GM18907 (cell line): ENCODE data around the gene COL20A1.
"Not testable (repeated sequence)": the region's sequence is repeated elsewhere in the genome, so short reads cannot be mapped to it uniquely, and the experiment has no call there.

Source experiments
- ATAC-seq: cut with Tn5 transposase; IDR thresholded peaks from one replicate; pipeline ENCODE4 v1.9.1; 2021; ENCODE audit warnings: mild to moderate bottlenecking, moderate library complexity; ENCODE audit not compliant: unreplicated experiment

Gene COL20A1

DNA sequence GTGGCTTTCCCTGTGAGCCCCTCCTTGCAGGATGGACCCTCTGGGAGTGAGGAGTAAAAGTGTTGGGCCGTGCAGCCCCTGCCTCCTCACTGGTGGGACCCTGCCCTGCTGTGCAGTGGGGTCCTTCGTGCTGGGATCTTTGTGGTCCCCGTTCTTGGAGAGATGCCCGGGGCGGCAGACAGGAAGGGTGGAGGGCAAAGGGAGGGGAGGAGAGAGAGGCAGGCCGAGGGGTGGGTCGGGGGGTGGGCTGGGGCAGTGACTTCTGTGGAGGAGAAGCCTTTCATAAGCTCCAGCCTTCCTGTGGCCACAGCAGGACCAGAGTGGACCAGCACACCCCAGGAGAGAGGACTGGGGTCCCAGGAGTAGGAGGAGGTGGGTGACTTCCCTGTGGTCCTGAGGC, at the start of gene COL20A1:
COL20A1 (plus strand) TSS at position 283 of the 400 bp plus-strand sequence. CDS start 1,922 bp downstream, outside the sequence.
- ATAC-seq, result no peak

DNA sequence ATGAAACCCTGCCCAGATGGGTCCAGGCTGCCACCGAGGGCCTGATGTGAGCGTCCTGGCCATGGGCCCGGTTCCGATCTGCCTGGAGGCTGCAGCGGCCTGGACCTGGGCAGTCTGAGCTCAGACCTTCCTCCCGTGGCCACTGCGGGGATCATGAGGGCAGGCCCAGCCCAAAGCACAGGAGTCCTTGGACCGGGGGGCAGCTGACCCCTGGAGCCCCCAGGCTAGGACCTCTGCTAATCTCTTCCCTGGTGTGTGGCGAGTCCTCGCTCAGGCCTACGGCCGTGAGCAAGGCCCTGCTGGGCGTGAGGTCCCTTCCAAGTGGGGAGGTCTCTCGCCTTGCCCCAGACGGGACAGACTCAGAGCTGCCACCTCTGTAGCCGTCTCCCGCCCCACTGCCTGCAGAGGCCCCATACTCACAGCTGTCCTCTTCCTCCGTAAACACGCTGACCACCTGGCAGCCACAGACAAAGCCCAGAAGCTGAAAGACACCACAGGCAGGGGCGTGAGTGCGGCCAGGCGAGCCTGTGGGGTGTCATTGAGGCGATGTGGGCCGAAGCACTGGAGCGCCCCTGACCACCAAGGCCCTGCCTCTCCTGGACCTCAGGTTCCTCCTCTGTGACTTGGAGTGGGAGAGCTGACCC, 49.3 kb upstream of the COL20A1 start:
- no peak for ATAC-seq

DNA sequence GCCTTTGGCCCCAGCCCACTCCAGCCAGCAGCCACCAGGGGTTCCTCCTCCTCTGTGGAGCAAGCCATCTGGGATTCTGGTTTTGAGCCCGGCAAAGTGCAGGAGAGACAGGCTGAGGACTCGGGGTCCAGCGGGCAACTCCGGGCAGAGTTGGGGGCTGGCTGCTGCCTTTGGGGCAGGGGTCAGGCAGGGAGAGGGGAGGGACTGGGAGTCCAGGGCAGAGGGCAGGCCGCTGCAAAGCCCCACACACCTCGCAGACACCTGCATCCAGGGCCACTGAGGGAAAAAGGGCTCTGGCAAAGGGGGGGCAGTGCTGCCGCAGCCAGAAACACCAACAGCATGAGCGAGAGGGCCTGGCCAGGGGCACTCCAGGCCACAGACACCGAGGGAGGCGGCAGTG, 48.5 kb upstream of the COL20A1 start:
- ATAC-seq, result no peak

DNA sequence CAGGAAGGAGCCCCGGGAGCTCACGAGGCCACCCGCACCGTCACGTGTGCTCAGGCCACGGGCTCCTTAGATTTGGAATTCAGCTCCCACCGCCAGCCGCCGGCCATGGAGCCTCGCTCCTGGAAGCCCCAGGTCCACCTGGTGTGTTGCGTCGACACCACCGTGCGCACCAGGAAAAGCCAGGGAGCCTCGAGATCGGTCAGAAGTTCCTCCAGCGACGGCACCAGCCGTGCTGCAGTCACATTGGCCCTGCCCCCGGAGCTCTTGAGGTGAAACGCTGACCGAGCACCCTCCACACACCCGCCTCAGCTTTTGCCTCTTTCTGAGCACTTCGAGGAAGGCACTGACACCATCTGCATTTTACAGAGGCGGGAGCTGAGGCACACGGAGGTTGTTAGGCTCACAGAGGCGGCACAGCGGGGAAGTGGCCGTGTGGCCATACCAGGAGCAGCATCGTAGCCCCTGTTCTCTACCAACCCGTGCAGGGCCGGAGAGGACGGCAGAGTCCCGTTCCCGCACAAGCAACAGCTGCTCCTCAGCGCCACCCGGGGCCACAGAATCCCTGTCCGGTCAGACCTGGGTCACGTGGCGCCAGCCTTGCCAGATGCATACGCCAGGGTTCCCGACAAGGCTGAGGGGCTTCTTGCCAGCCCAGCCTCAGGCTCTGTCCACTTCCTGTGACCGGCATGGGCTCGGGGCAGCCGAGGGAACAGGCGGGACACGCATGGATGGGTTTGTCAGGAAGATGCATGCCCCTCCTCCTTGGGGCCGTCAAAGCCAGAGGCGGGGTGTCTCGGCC, 46.3 kb upstream of the COL20A1 start:
- no peak for ATAC-seq

DNA sequence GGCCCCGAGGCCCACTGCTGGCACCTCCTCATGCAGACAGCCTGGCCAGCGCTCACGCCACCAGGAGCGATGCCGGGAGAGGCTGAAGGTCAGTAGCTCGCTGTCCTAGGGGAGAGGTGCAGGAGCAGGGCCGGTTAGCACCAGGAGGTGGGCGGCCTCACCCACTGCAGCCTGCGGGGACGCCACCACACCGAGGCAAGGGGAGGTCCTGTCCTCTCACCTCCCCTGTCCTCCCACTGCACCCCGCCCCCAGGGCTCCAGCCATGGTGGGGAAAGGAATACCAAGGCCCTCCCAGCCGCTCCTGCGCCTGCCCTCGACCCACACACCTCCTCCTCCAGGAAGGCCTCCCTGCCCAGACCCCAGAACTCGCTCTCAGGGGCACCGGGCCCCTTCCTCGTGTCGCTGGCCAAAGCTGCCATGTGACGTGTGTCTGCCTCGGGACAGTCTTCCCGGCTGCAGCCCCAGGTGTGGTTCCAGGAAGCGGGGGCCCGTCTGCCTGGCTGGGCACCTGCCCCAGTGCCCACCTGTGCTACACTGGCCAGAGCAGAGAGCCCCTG, 45.2 kb upstream of the COL20A1 start:
- no peak for ATAC-seq

DNA sequence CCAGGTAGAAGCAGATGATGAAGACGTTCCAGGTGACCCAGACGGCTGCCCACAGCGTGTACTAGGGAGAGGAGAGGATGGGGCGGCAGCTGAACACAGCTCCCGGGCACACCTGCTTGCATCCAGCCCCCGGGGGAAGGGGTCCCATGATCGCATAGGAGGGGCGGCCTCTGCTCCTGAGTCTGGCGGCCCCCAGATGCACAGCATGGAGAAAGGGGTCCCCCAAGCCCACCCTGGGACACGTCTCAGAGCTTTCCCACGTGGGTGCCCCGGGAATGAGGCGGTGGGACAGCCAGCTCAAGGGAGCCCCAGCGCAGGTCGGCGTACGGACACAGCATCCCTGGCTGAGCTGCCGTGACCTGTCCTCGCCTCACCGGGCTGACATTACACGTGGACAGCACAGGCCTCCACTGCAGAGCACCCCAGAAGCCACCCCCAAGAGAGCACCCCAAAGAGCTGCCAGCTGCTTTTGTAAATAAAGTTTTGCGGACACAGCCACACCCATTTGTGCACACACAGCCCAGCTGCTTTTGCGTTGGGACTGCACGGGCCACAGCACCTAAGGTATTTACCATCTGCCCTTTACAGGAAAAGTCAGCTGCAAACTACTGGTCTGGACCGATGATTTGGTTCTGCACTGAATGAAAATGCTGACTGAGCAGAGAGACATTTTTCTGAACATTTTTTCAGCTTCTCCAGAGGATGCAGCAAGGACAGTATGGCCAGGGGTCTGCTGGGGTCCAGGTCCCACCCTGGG, 44.0 kb upstream of the COL20A1 start:
- ATAC-seq, result no peak

DNA sequence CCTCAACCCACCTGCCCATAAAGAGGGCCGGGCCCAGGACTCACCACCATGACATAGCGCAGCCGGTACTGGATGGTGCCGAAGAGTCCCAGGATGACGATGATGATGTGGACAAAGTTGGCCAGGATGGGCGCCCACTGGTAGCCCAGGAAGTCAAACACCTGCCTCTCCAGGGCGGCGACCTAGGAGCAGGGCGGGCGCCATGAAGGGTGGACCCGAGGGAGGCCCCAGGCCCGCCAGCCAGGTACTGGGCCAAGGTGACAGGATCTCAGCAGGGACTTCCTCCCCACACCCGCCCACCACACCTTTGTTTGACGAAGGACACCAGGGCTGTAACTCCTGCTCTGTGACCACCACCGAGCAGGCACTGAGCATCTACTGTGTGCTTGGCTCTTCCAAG, 43.1 kb upstream of the COL20A1 start:
- ATAC-seq, result no peak

DNA sequence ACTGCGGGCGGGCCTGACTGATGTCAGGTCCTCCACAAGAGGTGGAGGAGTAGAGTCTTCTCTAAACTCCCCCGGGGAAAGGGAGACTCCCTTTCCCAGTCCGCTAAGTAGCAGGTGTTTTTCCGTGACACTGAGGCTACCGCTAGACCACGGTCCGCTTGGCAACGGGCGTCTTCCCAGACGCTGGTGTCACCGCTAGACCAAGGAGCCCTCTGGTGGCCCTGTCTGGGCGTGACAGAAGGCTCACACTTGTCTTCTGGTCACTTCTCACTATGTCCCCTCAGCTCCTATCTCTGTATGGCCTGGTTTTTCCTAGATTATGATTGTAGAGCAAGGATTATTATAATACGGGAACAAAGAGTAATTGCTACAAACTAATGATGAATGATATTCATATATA, 41.6 kb upstream of the COL20A1 start:
- not testable (repeated sequence) for ATAC-seq

DNA sequence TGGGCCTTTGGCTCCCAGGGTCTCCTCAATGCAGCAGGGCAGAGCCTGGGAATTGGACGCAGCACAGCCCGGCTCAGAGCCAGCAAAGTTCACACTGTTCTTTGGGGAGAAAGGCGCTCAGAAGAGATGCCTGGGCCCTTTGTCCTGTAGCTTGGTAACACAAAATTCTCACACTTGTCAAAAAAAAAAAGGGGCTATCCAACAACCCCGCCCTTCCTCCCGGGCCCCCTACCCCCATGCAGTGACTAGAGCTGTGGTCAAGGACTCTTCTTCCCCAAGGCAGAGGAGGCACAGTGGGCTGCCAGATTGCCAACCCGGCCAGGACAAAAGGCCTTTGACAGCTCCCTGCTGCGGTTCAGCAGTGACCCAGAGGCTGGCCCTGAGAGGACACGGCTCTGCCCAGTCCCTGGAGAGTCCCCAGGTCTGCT, 40.7 kb upstream of the COL20A1 start:
- ATAC-seq, result no peak

DNA sequence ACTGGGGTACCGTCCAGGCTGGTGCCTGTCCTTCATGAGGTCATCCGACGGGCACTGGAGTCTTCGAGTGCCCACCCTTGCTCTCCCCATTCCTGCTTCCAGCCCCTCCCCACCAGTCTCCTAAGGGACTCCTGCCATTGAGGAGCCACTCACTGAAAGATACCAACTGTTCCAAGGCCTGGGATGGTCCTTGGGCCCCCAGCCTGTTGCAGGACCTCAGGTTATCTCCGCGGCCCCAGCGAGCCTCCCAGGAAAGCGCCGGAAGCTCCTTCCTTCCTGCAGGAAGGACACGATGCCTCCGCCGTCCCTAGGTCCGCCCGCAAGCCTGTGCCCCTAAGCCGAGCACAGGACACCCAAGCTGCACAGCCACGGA, 39.9 kb upstream of the COL20A1 start:
- no peak for ATAC-seq

DNA sequence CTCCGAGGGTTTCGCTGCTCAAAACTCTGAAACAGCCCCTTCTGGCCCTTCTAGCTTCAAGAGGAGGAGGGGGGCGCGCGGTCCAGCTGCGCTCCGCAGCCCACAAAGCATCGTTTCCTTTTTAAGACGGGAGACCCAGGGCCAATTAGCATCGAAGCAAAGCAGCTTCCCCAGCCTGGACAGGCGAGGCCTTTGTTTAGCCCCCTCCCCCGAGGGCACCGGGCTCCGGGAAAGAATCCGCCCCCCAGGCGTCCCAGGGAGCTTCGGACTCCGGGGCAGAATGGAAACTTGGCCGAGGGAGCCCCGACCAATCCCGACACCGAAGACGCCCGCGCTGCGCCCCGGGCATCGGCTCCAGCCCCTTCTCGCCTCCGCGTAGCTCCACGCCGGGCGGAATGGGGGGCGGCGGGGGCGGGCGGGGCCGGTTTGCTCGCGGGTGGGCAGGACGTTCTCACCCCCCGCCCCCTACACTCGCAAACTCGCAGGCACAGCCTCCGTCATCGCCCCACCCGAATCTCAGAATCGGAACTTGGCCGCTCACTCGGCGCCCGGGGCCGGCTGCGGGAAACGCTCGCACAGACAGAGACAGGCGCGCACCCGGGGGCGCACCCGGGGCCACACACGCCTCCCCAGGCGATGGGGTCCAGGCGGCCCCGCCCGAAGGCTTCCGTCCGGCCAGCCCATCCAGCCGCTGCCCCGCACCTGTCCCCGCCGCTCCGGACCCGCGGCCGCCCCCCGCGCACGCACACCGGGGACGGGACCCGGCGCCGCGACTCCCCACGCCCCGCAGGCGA, 39.4 kb upstream of the COL20A1 start:
- no peak for ATAC-seq

DNA sequence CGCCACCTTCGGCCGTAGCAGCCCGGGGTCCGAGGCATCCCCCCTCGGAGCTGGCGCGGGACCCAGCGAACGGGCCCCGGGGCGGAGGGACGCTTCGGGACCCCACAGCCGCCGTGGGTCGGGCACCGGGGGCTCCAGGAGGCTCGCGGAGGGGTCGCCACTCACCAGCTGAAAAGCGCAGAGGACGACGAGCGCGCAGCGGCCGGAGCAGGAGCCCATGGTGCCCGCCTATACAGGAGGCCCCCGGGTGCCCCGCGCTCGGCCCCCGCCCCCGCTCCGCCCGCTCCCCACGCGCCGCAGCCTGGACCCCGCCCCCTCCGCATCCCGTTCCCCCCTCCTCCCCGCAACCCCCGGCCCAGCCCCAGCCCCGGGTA, 38.8 kb upstream of the COL20A1 start, which contains the start of gene NKAIN4:
NKAIN4 (minus strand) TSS at position 232 of the 374 bp plus-strand sequence; CDS start at position 219, 13 bp downstream.
- ATAC-seq, result no peak

DNA sequence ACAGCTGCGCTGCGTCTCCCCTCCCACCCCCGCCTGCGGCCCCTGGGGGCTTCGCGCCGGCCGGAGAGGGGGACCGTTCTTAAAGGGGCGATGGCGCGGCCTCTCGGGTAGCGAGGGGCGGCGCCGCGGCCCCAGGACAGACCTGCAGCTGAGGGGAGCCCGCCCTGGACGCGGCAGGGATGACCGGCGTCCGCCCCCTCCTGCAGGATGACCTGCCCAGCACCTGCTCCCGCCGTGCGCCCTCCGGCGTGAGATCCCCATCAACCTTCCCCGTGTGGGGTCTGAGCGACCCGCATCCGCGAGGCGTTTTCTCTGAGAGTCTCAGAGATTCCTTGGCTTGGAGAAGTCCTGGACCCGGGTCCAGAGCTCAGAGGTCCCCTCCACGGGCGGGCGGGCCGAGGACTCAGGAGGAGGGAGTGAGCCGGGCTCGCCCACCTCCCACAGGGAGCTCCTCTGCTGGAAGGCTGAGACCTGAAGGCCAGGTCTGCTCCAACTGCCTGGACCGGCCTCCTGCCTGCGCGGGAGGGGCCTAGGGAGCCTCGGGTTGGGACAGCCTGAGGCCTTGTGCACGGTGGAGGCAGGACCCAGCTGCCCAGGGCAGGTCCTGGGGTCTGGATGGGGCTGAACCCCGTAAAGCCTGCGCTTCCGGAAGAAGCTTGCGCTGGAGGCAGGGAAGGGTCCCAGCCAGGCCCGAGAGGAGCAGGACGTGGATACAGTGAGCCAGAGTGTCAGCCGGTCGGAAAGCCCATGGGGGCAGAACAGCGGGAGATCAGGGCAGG, 38.2 kb upstream of the COL20A1 start:
- ATAC-seq, result no peak

DNA sequence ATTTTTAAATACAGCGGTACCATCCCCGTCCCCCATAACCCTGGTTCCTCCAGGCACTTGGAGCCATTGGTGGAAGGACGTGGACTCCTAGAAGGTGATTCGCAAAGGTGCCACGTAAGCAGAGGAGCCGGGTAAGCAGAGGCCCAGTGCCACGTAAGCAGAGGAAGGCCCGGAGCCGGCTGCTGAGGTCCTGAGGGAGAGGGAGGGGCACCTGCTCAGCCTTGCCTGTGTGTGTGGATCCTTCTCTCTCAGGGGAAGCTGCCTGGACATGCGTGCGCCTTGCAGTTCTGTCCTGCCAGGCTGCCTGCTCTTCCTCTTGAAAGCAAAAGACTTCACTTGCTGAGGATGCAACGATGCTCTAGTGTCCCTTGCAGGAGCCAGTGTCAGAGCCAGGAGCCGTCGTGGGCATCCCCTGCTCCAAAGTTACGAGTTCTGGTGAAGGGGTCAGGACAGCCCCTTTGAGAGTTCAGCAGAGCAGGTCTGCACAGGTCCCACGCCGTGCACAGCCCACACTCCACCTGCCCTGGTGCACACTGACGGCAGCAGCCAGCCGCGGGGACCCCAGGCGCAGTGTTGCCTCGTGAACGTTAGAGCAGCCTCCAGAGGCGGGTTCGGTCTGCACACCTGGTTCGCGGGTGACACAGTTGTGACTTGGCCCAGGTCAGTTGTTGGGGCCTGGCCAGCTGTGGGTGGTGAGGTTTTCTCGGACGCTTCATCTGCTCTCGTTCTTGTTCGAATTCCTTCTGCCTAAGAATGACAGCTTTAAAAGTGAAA, 36.9 kb upstream of the COL20A1 start:
- ATAC-seq, result no peak

DNA sequence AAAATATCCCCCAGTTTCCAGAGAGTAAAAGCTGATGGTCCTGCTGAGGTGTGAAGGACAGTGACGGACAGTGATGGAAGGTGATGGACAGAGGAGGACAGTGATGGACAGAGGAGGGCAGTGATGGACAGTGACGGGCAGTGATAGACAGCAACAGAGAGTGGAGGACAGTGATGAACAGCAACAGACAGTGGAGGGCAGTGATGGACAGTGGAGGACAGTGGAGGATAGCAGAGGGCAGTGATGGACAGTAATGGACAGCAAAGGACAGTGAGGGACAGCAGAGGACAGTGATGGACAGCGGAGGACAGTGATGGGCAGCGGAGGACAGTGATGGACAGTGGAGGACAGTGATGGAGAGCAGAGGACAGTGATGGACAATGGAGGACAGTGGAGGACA, 36.0 kb upstream of the COL20A1 start:
- ATAC-seq, result no peak

DNA sequence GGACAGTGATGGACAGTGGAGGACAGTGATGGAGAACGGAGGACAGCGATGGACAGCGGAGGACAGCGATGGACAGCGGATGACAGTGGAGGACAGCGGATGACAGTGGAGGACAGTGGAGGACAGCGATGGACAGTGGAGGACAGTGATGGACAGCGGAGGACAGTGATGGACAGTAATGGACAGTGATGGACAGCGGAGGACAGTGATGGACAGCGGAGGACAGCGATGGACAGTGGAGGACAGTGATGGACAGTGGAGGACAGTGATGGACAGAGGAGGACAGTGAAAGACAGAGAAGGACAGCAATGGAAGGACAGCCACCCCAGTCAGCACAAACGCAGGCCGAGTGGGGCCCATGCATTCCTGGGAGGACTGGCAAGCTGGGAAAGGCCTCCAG, 35.4 kb upstream of the COL20A1 start:
- no peak for ATAC-seq

DNA sequence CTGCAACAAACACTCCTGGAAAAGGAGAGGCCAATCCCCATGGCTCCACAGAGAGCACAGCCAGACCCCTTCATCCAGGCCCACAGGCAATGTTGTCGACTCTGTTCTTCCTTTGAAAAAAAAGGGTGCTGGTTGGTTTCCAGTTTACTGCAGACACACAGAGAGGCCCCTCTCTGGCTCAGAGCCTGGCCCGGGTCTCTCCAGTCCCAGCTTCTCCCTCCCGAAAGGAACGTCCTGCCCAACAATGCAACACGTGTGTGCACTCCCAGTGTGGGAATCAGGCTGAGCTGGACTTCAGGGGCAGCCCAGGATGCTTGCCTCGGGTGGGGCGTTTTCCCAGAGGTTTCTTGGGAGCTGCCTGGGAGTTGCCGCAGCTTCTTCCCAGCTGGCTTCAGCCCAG, 34.2 kb upstream of the COL20A1 start:
- ATAC-seq, result no peak

DNA sequence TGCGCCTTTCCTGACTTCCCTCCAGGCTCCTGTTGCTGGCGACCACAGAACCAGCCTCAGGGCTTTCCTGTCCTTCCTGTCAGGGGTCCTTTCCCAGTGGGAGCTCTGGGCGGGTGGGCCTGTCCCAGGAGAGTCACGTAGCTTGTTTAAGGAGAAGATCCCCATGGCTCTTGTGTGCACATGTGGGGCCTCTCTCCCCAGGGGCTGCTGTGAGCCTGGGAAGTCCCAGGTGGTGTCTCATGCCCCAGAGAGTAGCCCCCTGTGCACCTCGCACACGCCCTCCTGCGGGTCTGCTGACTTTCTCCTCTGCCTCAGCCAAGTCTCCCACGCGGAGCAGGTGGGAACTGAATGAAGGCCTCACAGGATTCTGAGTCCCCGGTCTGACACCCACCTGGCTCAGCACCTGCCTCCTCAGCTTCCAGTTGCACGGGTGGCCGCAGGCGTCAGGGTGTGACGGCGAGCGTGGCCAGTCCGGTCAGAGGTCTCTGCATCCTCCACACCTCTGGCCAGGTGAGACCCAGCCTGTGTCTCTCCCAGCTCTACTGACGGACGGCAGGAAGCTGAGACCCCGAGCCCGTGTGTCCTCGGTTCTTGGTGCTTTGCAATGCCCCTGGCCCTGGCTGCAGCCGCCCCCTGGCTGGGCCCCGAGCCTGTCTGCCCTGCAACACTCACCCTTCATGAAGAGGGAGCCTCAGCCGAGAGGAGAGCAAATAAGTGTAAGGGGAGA, 33.1 kb upstream of the COL20A1 start:
- ATAC-seq, result no peak
